Kidney (tissue), 14 donors: ENCODE results near the gene LYPD3. TPM values are rescaled to one million over a fixed set of nuclear protein-coding genes. Genes with fewer than 3 reads are reported as not detected.
A peak's percentile ranks its signal among the peaks of the same experiment; 100 is the strongest.

Experiments
- DNase-seq, 5 donors: peaks; one replicate each; pipeline ENCODE4 v3.0.0-alpha.2; 2013 to 2020
- FAIRE-seq: peaks from 2 replicates; lab custom pipeline; 2012; peaks lifted over from hg19 to GRCh38; lab: Jason Lieb, UNC
- H3K27ac ChIP-seq, 2 donors: one replicate each; pipeline ENCODE4 v1.7.0; 2013; ENCODE audit warnings: low read depth in 2 of 2, low read length in 2 of 2, inconsistent platforms in 1 of 2
- H3K27me3 ChIP-seq: one replicate; pipeline ENCODE4 v1.7.1; 2013; ENCODE audit warnings: low read length, inconsistent platforms; ENCODE audit not compliant: control insufficient read depth, insufficient read depth
- H3K36me3 ChIP-seq, 3 donors: one replicate each; pipeline versions ENCODE4 v1.7.0 to v1.7.1; 2013; ENCODE audit warnings: low read length in 3 of 3, control low read depth in 1 of 3, inconsistent platforms in 1 of 3; ENCODE audit not compliant: insufficient read depth in 3 of 3, control insufficient read depth in 2 of 3
- H3K4me1 ChIP-seq, 3 donors: one replicate each; pipeline versions ENCODE4 v1.7.0 to v1.7.1; 2013; ENCODE audit warnings: low read length in 3 of 3, inconsistent platforms in 1 of 3, low read depth in 1 of 3; ENCODE audit not compliant: control insufficient read depth in 2 of 3, insufficient read depth in 2 of 3
- H3K4me3 ChIP-seq, 3 donors: one replicate each; pipeline versions ENCODE4 v1.7.0 to v1.8.1; 2013; ENCODE audit warnings: low read length in 3 of 3, control low read depth in 1 of 3, inconsistent platforms in 1 of 3
- H3K9ac ChIP-seq, 3 donors: one replicate each; pipeline versions ENCODE4 v1.7.0 to v1.7.1; 2013; ENCODE audit warnings: low read length in 3 of 3, control low read depth in 1 of 3, inconsistent platforms in 1 of 3
- H3K9me3 ChIP-seq, 3 donors: one replicate each; pipeline versions ENCODE4 v1.7.0 to v1.7.1; 2013; ENCODE audit warnings: low read length in 3 of 3, control low read depth in 1 of 3, inconsistent platforms in 1 of 3; ENCODE audit not compliant: control insufficient read depth in 2 of 3, insufficient read depth in 1 of 3
- intact Hi-C: fragments of 100-400 bp; cut with DNase I; formaldehyde crosslinking; loops from one replicate; pipeline ENCODE4 v1.11.1; 2022
- polyA plus RNA-seq: library from polyadenylated mRNA; stranded (reverse); fragments of 350-450 nt; fragmentation: Illumina TruSeq; extraction: RNeasy Lipid Tissue Mini Kit (QIAGEN cat#74804); gene quantifications from one replicate; pipeline ENCODE4 v1.2.3, GENCODE V29; 2014; ENCODE audit warnings: low read depth, low replicate concordance; ENCODE audit not compliant: insufficient read depth
- total RNA-seq: library from RNA; stranded (reverse); fragmentation: NEBNext Ultra II Directional; extraction: Animal tissue kit (Norgen Biotek cat#: 25700); gene quantifications from one replicate; pipeline ENCODE4 v1.2.1, GENCODE V29; 2021
- TF ChIP-seq, protein P1 (sequence below): IDR thresholded peaks from 3 replicates; pipeline ENCODE4 v1.5.1; 2012; ENCODE audit warnings: mild to moderate bottlenecking, moderate library complexity, borderline replicate concordance; ENCODE audit not compliant: insufficient read depth; ENCODE audit errors: extremely low read depth
- donor health status: control.
- donor health status: control.
- donor health status: control.
- donor health status: control.
- donor health status: control.
- donor health status: DM: yes; HTN: yes; CAD: no.
- donor health status: Normal renal cell carcinoma (clear cell type).

The LYPD3 gene
- total and polyA plus RNA-seq, 2 donors from 2014 or later = 1.7 to 2.2 TPM

DNA sequence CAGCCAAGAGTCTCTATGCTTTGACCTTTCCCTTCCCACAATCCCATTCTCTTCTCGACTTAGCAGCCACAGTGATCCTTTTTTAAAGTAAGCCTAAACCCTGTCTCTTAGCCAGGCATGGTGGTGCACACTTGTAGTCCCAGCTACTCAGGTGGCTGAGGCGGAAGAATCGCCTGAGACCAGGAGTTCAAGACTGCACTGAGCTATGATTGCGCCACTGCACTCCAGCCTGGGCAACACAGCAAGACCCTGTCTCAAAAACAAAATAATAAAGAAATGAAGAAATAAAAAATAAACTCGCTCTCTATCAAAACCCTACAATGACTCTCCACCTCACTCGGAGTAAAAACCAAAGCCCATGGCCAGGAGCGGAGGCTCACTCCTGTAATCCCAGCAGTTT lies 36.0 kb downstream of the LYPD3 start:
- Histone ChIP-seq H3K4me3 (no peak overlapping the region), H3K27me3 (no peaks in the 10 kb centered on the region), H3K9ac (no peak overlapping the region), H3K4me1 (peaks cover 0 to 4% (median 0%) of the 10 kb centered on the region in 3 donors), H3K9me3 (no peaks in the 10 kb centered on the region), H3K36me3 (no peaks in the 10 kb centered on the region), H3K27ac (no peak overlapping the region)
- DNase-seq (no peak), FAIRE-seq (no peak)
- intact Hi-C loops = no loop called here
- TF ChIP-seq, protein P1, sequence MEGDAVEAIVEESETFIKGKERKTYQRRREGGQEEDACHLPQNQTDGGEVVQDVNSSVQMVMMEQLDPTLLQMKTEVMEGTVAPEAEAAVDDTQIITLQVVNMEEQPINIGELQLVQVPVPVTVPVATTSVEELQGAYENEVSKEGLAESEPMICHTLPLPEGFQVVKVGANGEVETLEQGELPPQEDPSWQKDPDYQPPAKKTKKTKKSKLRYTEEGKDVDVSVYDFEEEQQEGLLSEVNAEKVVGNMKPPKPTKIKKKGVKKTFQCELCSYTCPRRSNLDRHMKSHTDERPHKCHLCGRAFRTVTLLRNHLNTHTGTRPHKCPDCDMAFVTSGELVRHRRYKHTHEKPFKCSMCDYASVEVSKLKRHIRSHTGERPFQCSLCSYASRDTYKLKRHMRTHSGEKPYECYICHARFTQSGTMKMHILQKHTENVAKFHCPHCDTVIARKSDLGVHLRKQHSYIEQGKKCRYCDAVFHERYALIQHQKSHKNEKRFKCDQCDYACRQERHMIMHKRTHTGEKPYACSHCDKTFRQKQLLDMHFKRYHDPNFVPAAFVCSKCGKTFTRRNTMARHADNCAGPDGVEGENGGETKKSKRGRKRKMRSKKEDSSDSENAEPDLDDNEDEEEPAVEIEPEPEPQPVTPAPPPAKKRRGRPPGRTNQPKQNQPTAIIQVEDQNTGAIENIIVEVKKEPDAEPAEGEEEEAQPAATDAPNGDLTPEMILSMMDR = no peak

DNA sequence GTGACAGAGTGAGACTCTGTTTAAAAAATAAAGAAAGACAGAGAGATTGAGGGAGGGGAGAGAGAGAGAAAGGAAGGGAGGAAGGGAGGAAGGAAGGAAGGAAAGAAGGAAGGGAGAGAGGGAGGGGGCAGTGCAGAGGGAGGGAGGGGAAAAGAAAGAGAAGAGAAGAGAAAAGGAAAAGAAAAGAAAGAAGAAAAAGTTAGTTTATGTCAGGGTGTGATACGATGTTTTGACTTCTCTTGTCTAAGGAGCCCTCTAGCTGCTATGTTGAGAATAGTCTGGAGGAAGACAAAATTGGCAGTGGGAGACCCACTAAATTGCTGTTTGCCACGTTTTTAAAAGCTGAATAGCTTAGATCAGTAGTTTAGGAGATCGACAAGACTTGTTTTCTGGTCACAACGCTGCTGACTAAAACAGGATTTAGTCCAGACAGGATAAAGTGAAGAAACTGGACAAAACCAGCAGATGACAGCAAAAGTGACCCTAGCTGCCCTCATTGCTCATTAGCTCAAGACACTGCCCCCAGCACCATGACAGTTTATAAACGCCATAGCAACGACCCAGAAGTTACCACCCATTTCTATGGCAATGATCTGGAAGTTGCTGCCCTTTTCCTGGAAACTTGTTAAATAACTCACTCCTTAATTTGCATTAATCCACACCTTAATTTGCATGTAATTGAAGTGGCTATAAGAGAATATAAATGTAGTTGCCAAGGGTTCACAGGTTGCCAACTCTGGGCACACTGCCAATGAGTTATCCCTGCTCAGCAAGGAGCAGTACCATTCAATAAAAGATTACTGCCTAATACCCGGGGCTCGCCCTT lies 39.6 kb downstream of the LYPD3 start:
- no peak overlapping the region for H3K27ac ChIP-seq
- no peaks in the 10 kb centered on the region for H3K27me3 ChIP-seq
- H3K4me1 ChIP-seq = peaks cover 0 to 4% (median 0%) of the 10 kb centered on the region in 3 donors
- FAIRE-seq = no peak
- H3K9me3 ChIP-seq = no peaks in the 10 kb centered on the region
- H3K36me3 ChIP-seq = no peaks in the 10 kb centered on the region
- no peak for DNase-seq
- H3K4me3 ChIP-seq = peak overlapping the region in 1 of 3 donors; percentile 7
- H3K9ac ChIP-seq = no peak overlapping the region
- intact Hi-C loops = no loop called here
- TF ChIP-seq, protein P1 = peak; percentile 43

DNA sequence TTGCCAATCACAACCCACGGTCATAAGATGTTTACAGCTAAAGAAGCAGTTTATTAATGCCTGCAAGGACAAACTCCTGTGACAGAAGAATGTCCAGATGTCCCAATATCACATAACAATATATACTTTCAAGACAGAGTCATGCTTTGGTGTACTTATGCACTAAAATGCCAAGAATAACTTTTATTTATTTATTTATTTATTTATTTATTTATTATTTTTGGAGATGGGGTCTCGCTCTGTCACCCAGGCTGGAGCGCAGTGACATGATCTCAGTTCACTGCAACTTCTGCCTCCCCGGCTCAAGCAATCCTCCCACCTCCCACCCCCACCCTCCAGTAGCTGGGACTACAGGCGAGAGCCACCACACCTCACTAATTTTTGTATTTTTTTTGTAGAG lies 41.6 kb downstream of the LYPD3 start:
- H3K9ac ChIP-seq = no peak overlapping the region
- no peak overlapping the region for H3K27ac ChIP-seq
- DNase-seq (no peak), FAIRE-seq (no peak)
- no peaks in the 10 kb centered on the region for H3K27me3 ChIP-seq
- no peaks in the 10 kb centered on the region for H3K9me3 ChIP-seq
- no peak overlapping the region for H3K4me3 ChIP-seq
- intact Hi-C loops = no loop called here
- H3K36me3 ChIP-seq = no peaks in the 10 kb centered on the region
- TF ChIP-seq, protein P1 = no peak
- H3K4me1 ChIP-seq = peaks cover 0 to 4% (median 0%) of the 10 kb centered on the region in 3 donors
